ENCODE results near the gene DIMT1. TPM values are rescaled to one million over a fixed set of nuclear protein-coding genes. Genes with fewer than 3 reads are reported as not detected.

Gene DIMT1
- total RNA-seq, 1 experiment from 2014 or later: 44.0 TPM

GRCh38 chr5:62431735-62432620 is 28.3 kb upstream of the DIMT1 start:
- intact Hi-C loops (cut with micrococcal nuclease): no loop called here
- DNase-seq (ENCODE audit: unreplicated experiment): no peak
- Mint-ChIP-seq H3K9me3 (ENCODE audit: unreplicated experiment) (no peaks in the 10 kb centered on the region), H3K4me3 (ENCODE audit: unreplicated experiment) (no peak overlapping the region), H3K4me1 (ENCODE audit: insufficient read depth, unreplicated experiment) (peaks cover 14% of the 10 kb centered on the region), H3K27me3 (ENCODE audit: insufficient read depth, unreplicated experiment) (no peaks in the 10 kb centered on the region), H3K36me3 (ENCODE audit: insufficient read depth, unreplicated experiment) (peaks cover 10% of the 10 kb centered on the region), H3K27ac (ENCODE audit: low read depth, unreplicated experiment) (no peak overlapping the region)
- ChIA-PET CTCF (interaction anchor here (0.6 to 2.7 kb wide), 4 partner anchors 9 to 147 kb away, joined by 4 to 15 read pairs (median 6); partner anchors contain the start of gene DIMT1), POLR2A (interaction anchor here (0.6 kb wide), 1 partner anchor 1574 kb away, joined by 3 read pairs; no protein-coding TSS in a partner anchor)
- no peak for TF ChIP-seq CTCF (IDR thresholded peaks at IDR 0.05; ENCODE audit: unreplicated experiment)
- no TSS peak for BruUV-seq (replicated peaks)

GRCh38 chr5:62424763-62425162 is 21.1 kb upstream of the DIMT1 start:
- Mint-ChIP-seq H3K4me1 (ENCODE audit: insufficient read depth, unreplicated experiment) (peaks cover 11% of the 10 kb centered on the region), H3K27ac (ENCODE audit: low read depth, unreplicated experiment) (no peak overlapping the region), H3K27me3 (ENCODE audit: insufficient read depth, unreplicated experiment) (no peaks in the 10 kb centered on the region), H3K36me3 (ENCODE audit: insufficient read depth, unreplicated experiment) (peaks cover 13% of the 10 kb centered on the region), H3K4me3 (ENCODE audit: unreplicated experiment) (no peak overlapping the region), H3K9me3 (ENCODE audit: unreplicated experiment) (no peaks in the 10 kb centered on the region)
- TF ChIP-seq CTCF (IDR thresholded peaks at IDR 0.05; ENCODE audit: unreplicated experiment): no peak
- ChIA-PET POLR2A (no interaction called here), CTCF (interaction anchor here (2.4 kb wide), 1 partner anchor 19 kb away, joined by 10 read pairs; no protein-coding TSS in a partner anchor)
- intact Hi-C loops (cut with micrococcal nuclease): no loop called here
- no TSS peak for BruUV-seq (replicated peaks)
- no peak for DNase-seq (ENCODE audit: unreplicated experiment)

- no peak for DNase-seq (ENCODE audit: unreplicated experiment)
- ChIA-PET CTCF (interaction anchor here (0.6 kb wide), 1 partner anchor 361 kb away, joined by 3 read pairs; no protein-coding TSS in a partner anchor), POLR2A (interaction anchor here (1.3 to 2.2 kb wide), 2 partner anchors 8 to 17 kb away, joined by 7 to 9 read pairs; partner anchors contain the start of gene DIMT1)
- H3K4me1 Mint-ChIP-seq (ENCODE audit: insufficient read depth, unreplicated experiment): peaks cover 11% of the 10 kb centered on the region
- H3K27me3 Mint-ChIP-seq (ENCODE audit: insufficient read depth, unreplicated experiment): no peaks in the 10 kb centered on the region
- no peak overlapping the region for H3K4me3 Mint-ChIP-seq (ENCODE audit: unreplicated experiment)
- H3K9me3 Mint-ChIP-seq (ENCODE audit: unreplicated experiment): no peaks in the 10 kb centered on the region
- H3K27ac Mint-ChIP-seq (ENCODE audit: low read depth, unreplicated experiment): no peak overlapping the region
- intact Hi-C loops (cut with micrococcal nuclease): no loop called here
- TF ChIP-seq CTCF (IDR thresholded peaks at IDR 0.05; ENCODE audit: unreplicated experiment): no peak
- H3K36me3 Mint-ChIP-seq (ENCODE audit: insufficient read depth, unreplicated experiment): peaks cover 20% of the 10 kb centered on the region
- no TSS peak for BruUV-seq (replicated peaks)
Measured at GRCh38 chr5:62421414-62421813, 17.7 kb upstream of the DIMT1 start.

- Mint-ChIP-seq H3K27me3 (ENCODE audit: insufficient read depth, unreplicated experiment) (no peaks in the 10 kb centered on the region), H3K9me3 (ENCODE audit: unreplicated experiment) (no peaks in the 10 kb centered on the region), H3K36me3 (ENCODE audit: insufficient read depth, unreplicated experiment) (peaks cover 15% of the 10 kb centered on the region), H3K4me1 (ENCODE audit: insufficient read depth, unreplicated experiment) (peaks cover 6% of the 10 kb centered on the region), H3K27ac (ENCODE audit: low read depth, unreplicated experiment) (no peak overlapping the region), H3K4me3 (ENCODE audit: unreplicated experiment) (no peak overlapping the region)
- DNase-seq (ENCODE audit: unreplicated experiment): no peak
- BruUV-seq (replicated peaks): no TSS peak
- TF ChIP-seq CTCF (IDR thresholded peaks at IDR 0.05; ENCODE audit: unreplicated experiment): no peak
- ChIA-PET POLR2A (interaction anchor here (0.6 to 1.8 kb wide), 2 partner anchors 16 to 1369 kb away, joined by 3 to 4 read pairs; partner anchors contain the start of gene DIMT1), CTCF (interaction anchor here (0.6 to 0.7 kb wide), 2 partner anchors 56 to 1748 kb away, joined by 4 to 5 read pairs; no protein-coding TSS in a partner anchor)
- intact Hi-C loops (cut with micrococcal nuclease): no loop called here
Measured at GRCh38 chr5:62419609-62420008, 15.9 kb upstream of the DIMT1 start.

Measured in MCF 10A (cell line).